ENCODE results near the gene PTPRN2. TPM values are rescaled to one million over a fixed set of nuclear protein-coding genes. Genes with fewer than 3 reads are reported as not detected.
A peak's percentile ranks its signal among the peaks of the same experiment; 100 is the strongest.

PTPRN2 gene
- total RNA-seq, 1 experiment from 2014 or later, result 1.7 TPM

GRCh38 chr7:158560386-158560785 is 27.2 kb downstream of the PTPRN2 start:
- Histone ChIP-seq H2AFZ (ENCODE audit: low read length) (no peak overlapping the region), H3K4me1 (ENCODE audit: low read length) (peaks cover 4% of the 10 kb centered on the region), H3K4me2 (ENCODE audit: low read depth, low read length, poor library complexity, severe bottlenecking) (no peak overlapping the region), H3K4me3 (ENCODE audit: low read length) (no peak overlapping the region), H3K27me3 (ENCODE audit: low read length) (no peaks in the 10 kb centered on the region), H3K9ac (ENCODE audit: low read length) (no peak overlapping the region), H3K36me3 (ENCODE audit: insufficient read depth, low read length) (no peaks in the 10 kb centered on the region), H3K9me3 (ENCODE audit: low read length) (no peaks in the 10 kb centered on the region), H4K20me1 (ENCODE audit: insufficient read depth, low read depth, low read length) (no peaks in the 10 kb centered on the region), H3K9me2 (replicated peaks; ENCODE audit: insufficient read depth, low read length) (no peaks in the 10 kb centered on the region), H3K79me2 (ENCODE audit: low read length) (no peaks in the 10 kb centered on the region), H3K27ac (ENCODE audit: low read length) (no peak overlapping the region)
- DNase-seq, result no peak

- Histone ChIP-seq H3K27me3 (ENCODE audit: low read length) (no peaks in the 10 kb centered on the region), H3K9ac (ENCODE audit: low read length) (no peak overlapping the region), H3K9me2 (replicated peaks; ENCODE audit: insufficient read depth, low read length) (no peaks in the 10 kb centered on the region), H4K20me1 (ENCODE audit: insufficient read depth, low read depth, low read length) (no peaks in the 10 kb centered on the region), H3K4me2 (ENCODE audit: low read depth, low read length, poor library complexity, severe bottlenecking) (no peak overlapping the region), H3K4me1 (ENCODE audit: low read length) (peaks cover 4% of the 10 kb centered on the region), H3K4me3 (ENCODE audit: low read length) (no peak overlapping the region), H3K79me2 (ENCODE audit: low read length) (no peaks in the 10 kb centered on the region), H3K9me3 (ENCODE audit: low read length) (no peaks in the 10 kb centered on the region), H2AFZ (ENCODE audit: low read length) (no peak overlapping the region), H3K36me3 (ENCODE audit: insufficient read depth, low read length) (no peaks in the 10 kb centered on the region), H3K27ac (ENCODE audit: low read length) (no peak overlapping the region)
- peak; percentile 46 for DNase-seq
Observed at GRCh38 chr7:158559356-158559755, 28.3 kb downstream of the PTPRN2 start.

- no peaks in the 10 kb centered on the region for H3K79me2 ChIP-seq (ENCODE audit: low read length)
- no peaks in the 10 kb centered on the region for H3K9me3 ChIP-seq (ENCODE audit: low read length)
- H3K4me3 ChIP-seq (ENCODE audit: low read length), result no peak overlapping the region
- no peaks in the 10 kb centered on the region for H3K9me2 ChIP-seq (replicated peaks; ENCODE audit: insufficient read depth, low read length)
- H3K27me3 ChIP-seq (ENCODE audit: low read length), result no peaks in the 10 kb centered on the region
- no peak overlapping the region for H3K9ac ChIP-seq (ENCODE audit: low read length)
- H4K20me1 ChIP-seq (ENCODE audit: insufficient read depth, low read depth, low read length), result no peaks in the 10 kb centered on the region
- no peak overlapping the region for H3K4me2 ChIP-seq (ENCODE audit: low read depth, low read length, poor library complexity, severe bottlenecking)
- no peak overlapping the region for H2AFZ ChIP-seq (ENCODE audit: low read length)
- H3K4me1 ChIP-seq (ENCODE audit: low read length), result peaks cover 4% of the 10 kb centered on the region
- DNase-seq, result no peak
- no peaks in the 10 kb centered on the region for H3K36me3 ChIP-seq (ENCODE audit: insufficient read depth, low read length)
- no peak overlapping the region for H3K27ac ChIP-seq (ENCODE audit: low read length)
Observed at GRCh38 chr7:158558816-158559215, 28.8 kb downstream of the PTPRN2 start.

- Histone ChIP-seq H3K9me2 (replicated peaks; ENCODE audit: insufficient read depth, low read length) (no peaks in the 10 kb centered on the region), H3K9ac (ENCODE audit: low read length) (no peak overlapping the region), H3K27me3 (ENCODE audit: low read length) (no peaks in the 10 kb centered on the region), H3K9me3 (ENCODE audit: low read length) (no peaks in the 10 kb centered on the region), H3K4me1 (ENCODE audit: low read length) (peaks cover 4% of the 10 kb centered on the region), H2AFZ (ENCODE audit: low read length) (no peak overlapping the region), H3K4me3 (ENCODE audit: low read length) (no peak overlapping the region), H3K27ac (ENCODE audit: low read length) (no peak overlapping the region), H3K79me2 (ENCODE audit: low read length) (no peaks in the 10 kb centered on the region), H4K20me1 (ENCODE audit: insufficient read depth, low read depth, low read length) (no peaks in the 10 kb centered on the region), H3K4me2 (ENCODE audit: low read depth, low read length, poor library complexity, severe bottlenecking) (no peak overlapping the region), H3K36me3 (ENCODE audit: insufficient read depth, low read length) (no peaks in the 10 kb centered on the region)
- DNase-seq, result no peak
Observed at GRCh38 chr7:158557441-158557755, 30.2 kb downstream of the PTPRN2 start.

- Histone ChIP-seq H3K79me2 (ENCODE audit: low read length) (no peaks in the 10 kb centered on the region), H4K20me1 (ENCODE audit: insufficient read depth, low read depth, low read length) (no peaks in the 10 kb centered on the region), H3K36me3 (ENCODE audit: insufficient read depth, low read length) (no peaks in the 10 kb centered on the region), H3K27ac (ENCODE audit: low read length) (no peak overlapping the region), H3K27me3 (ENCODE audit: low read length) (no peaks in the 10 kb centered on the region), H3K4me2 (ENCODE audit: low read depth, low read length, poor library complexity, severe bottlenecking) (no peak overlapping the region), H2AFZ (ENCODE audit: low read length) (no peak overlapping the region), H3K9ac (ENCODE audit: low read length) (no peak overlapping the region), H3K4me1 (ENCODE audit: low read length) (peaks cover 4% of the 10 kb centered on the region), H3K4me3 (ENCODE audit: low read length) (no peak overlapping the region), H3K9me3 (ENCODE audit: low read length) (no peaks in the 10 kb centered on the region), H3K9me2 (replicated peaks; ENCODE audit: insufficient read depth, low read length) (no peaks in the 10 kb centered on the region)
- no peak for DNase-seq
Observed at GRCh38 chr7:158556721-158557440, 30.7 kb downstream of the PTPRN2 start.

GRCh38 chr7:158555034-158555520 is 32.5 kb downstream of the PTPRN2 start:
- no peak overlapping the region for H2AFZ ChIP-seq (ENCODE audit: low read length)
- peaks cover 4% of the 10 kb centered on the region for H3K4me1 ChIP-seq (ENCODE audit: low read length)
- DNase-seq, result no peak
- H4K20me1 ChIP-seq (ENCODE audit: insufficient read depth, low read depth, low read length), result no peaks in the 10 kb centered on the region
- H3K4me3 ChIP-seq (ENCODE audit: low read length), result no peak overlapping the region
- H3K79me2 ChIP-seq (ENCODE audit: low read length), result no peaks in the 10 kb centered on the region
- H3K9me3 ChIP-seq (ENCODE audit: low read length), result no peaks in the 10 kb centered on the region
- H3K36me3 ChIP-seq (ENCODE audit: insufficient read depth, low read length), result no peaks in the 10 kb centered on the region
- H3K27ac ChIP-seq (ENCODE audit: low read length), result no peak overlapping the region
- H3K27me3 ChIP-seq (ENCODE audit: low read length), result no peaks in the 10 kb centered on the region
- no peak overlapping the region for H3K9ac ChIP-seq (ENCODE audit: low read length)
- no peaks in the 10 kb centered on the region for H3K9me2 ChIP-seq (replicated peaks; ENCODE audit: insufficient read depth, low read length)
- no peak overlapping the region for H3K4me2 ChIP-seq (ENCODE audit: low read depth, low read length, poor library complexity, severe bottlenecking)

- no peak overlapping the region for H3K9ac ChIP-seq (ENCODE audit: low read length)
- H3K4me3 ChIP-seq (ENCODE audit: low read length), result no peak overlapping the region
- no peaks in the 10 kb centered on the region for H3K36me3 ChIP-seq (ENCODE audit: insufficient read depth, low read length)
- no peaks in the 10 kb centered on the region for H3K79me2 ChIP-seq (ENCODE audit: low read length)
- no peaks in the 10 kb centered on the region for H4K20me1 ChIP-seq (ENCODE audit: insufficient read depth, low read depth, low read length)
- no peak overlapping the region for H3K27ac ChIP-seq (ENCODE audit: low read length)
- H2AFZ ChIP-seq (ENCODE audit: low read length), result no peak overlapping the region
- H3K27me3 ChIP-seq (ENCODE audit: low read length), result no peaks in the 10 kb centered on the region
- no peaks in the 10 kb centered on the region for H3K9me2 ChIP-seq (replicated peaks; ENCODE audit: insufficient read depth, low read length)
- no peaks in the 10 kb centered on the region for H3K4me1 ChIP-seq (ENCODE audit: low read length)
- no peaks in the 10 kb centered on the region for H3K9me3 ChIP-seq (ENCODE audit: low read length)
- no peak for DNase-seq
- no peak overlapping the region for H3K4me2 ChIP-seq (ENCODE audit: low read depth, low read length, poor library complexity, severe bottlenecking)
Observed at GRCh38 chr7:158550886-158551452, 36.7 kb downstream of the PTPRN2 start.

- no peak overlapping the region for H3K9ac ChIP-seq (ENCODE audit: low read length)
- no peaks in the 10 kb centered on the region for H4K20me1 ChIP-seq (ENCODE audit: insufficient read depth, low read depth, low read length)
Observed at GRCh38 chr7:158550394-158550700, 37.3 kb downstream of the PTPRN2 start.

More at GRCh38 chr7:158550394-158550700, 37.3 kb downstream of the PTPRN2 start:
- no peaks in the 10 kb centered on the region for H3K79me2 ChIP-seq (ENCODE audit: low read length)
- no peak overlapping the region for H3K4me3 ChIP-seq (ENCODE audit: low read length)
- no peak overlapping the region for H3K4me2 ChIP-seq (ENCODE audit: low read depth, low read length, poor library complexity, severe bottlenecking)
- no peak overlapping the region for H3K27ac ChIP-seq (ENCODE audit: low read length)
- H2AFZ ChIP-seq (ENCODE audit: low read length), result no peak overlapping the region
- no peaks in the 10 kb centered on the region for H3K9me2 ChIP-seq (replicated peaks; ENCODE audit: insufficient read depth, low read length)
- no peaks in the 10 kb centered on the region for H3K27me3 ChIP-seq (ENCODE audit: low read length)
- H3K4me1 ChIP-seq (ENCODE audit: low read length), result no peaks in the 10 kb centered on the region
- H3K9me3 ChIP-seq (ENCODE audit: low read length), result no peaks in the 10 kb centered on the region
- DNase-seq, result no peak
- no peaks in the 10 kb centered on the region for H3K36me3 ChIP-seq (ENCODE audit: insufficient read depth, low read length)
